Measurements from ENCODE around the gene SNAI1.
A peak's percentile ranks its signal among the peaks of the same experiment; 100 is the strongest.
"Not testable (repeated sequence)": the region's sequence is repeated elsewhere in the genome, so short reads cannot be mapped to it uniquely, and the experiment has no call there.

Gene SNAI1

DNA sequence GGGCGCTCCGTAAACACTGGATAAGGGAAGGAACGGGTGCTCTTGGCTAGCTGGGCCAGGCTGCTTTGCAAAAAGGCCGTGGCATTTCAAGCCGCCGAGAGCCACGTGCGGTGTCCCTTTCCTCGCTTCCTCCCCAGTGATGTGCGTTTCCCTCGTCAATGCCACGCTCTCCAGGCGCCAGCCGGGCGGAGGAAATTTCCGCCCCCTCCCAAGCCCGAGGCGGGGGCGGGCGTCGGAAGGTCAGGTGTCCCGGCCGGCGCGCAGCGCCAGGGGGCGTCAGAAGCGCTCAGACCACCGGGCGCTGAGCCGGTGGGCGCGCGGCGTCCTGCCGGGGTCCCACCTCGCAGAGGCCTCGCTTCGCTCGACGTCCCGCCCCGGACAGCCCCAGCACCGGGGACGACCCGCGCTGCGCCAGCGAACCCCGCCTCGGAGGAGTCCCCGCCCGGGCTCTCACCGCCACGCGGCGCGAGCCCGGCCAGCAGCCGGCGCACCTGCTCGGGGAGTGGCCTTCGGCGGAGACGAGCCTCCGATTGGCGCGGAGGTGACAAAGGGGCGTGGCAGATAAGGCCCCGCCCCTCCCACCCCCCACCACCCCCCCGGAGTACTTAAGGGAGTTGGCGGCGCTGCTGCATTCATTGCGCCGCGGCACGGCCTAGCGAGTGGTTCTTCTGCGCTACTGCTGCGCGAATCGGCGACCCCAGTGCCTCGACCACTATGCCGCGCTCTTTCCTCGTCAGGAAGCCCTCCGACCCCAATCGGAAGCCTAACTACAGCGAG lies at the start of gene SNAI1:
Gene SNAI1 (plus strand): TSS at position 635 of the 777 bp plus-strand sequence. CDS start 80 bp downstream, at position 715.
- DNase-seq, result peak; percentile 51 to 70 (median 66)

DNA sequence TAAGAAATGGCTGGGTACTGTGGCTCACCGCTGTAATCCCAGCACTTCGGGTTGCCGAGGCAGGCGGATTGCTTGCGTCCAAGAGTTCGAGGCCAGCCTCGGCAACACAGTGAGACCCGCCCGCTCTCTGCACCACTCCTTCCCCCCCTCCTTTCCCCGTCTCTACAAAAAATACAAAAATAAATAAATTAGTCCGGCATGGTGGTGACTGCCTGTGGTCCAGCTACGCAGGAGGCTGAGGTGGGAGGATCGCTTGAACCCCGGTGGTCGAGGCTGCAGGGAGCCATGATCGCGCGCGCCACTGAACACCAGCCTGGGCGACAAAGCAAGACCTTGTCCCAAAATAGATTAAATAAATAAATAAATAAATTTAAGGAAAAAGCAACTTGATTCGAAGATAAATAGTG lies 47.0 kb upstream of the SNAI1 start:
- DNase-seq, result no peak

- DNase-seq, result peak; percentile 80 to 91 (median 85)
These were observed 46.4 kb upstream of the SNAI1 start, which contains the start of gene RNF114 for GRCh38 chr20:49936153-49937026. Gene RNF114 (plus strand): TSS chr20:49936397. CDS start chr20:49936413, 16 bp downstream.

DNA sequence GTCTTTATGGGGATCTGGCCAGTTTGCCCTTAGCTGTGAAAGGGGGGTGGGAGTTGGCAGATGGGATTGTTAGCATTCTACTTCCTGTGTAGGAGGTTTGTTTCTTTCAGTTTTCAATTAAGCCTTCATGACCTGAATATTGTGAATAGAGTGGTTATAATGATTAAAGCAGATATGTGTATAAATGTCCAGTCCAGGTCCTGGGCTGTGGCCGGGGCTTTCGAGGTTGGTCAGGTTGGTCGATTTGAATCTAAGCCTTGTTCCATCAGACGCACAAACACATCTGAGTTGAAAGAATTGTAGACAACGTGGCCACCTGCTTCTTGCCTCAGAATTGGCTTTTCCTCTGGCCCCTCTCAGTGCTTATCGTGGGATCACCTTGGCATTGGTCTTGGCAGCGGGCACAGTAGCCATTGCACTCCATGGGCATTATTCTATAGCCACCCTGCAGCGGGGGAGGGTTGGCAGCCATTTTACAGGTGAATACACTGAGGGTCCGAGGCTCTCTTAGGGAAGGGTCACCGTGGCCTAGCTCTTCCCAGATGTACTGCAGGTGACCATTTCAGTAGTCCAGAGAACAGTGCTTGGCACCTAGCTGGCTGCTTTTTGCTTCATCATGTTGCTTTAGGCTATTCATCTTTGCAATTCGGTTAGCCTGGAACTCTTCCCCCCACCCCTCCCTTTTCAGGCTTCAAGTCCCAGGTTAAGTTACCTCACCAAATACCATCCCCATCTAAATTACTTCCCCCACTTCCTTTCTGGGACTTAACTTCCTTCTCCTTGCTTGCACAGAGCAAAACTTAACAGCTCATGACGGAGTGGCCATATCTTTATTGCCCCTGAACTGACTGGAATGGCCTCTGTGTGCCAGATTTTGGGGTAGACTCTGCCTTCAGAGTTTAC lies 45.5 kb upstream of the SNAI1 start:
- no peak for DNase-seq

- DNase-seq, result no peak
These were observed 44.3 kb upstream of the SNAI1 start for GRCh38 chr20:49938173-49939163.

DNA sequence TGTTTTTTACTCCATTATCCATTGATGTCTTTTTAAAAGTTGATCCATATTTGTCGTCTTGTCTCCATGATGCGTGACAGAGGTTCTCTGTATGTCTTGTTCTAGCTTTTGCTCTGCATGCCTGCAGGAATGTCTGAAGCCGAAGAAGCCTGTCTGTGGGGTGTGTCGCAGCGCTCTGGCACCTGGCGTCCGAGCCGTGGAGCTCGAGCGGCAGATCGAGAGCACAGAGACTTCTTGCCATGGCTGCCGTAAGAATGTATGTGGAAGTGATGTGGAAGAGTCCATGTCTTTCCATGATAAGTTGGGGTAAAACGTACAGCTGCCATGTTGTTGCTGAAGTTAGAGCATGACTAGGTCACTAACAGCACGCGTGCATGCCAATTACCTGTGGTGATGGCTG lies 41.3 kb upstream of the SNAI1 start:
- DNase-seq, result no peak

DNA sequence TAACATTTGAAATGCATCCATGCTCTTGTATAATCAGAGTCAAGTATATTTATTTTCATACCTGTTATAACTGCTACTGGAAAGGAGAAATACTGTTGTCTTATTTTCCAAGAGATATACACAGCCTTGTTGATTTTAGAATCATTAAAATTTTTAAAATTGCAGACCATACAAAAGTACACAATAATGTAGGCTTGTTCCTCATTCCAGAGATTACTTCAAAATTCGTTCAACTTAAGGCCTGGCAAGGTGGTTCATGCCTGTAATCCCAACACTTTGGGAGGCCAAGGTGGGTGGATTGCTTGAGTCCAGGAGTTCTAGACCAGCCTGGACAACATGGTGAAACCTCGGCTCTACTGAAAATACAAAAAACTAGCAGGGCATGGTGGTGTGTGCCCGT lies 40.5 kb upstream of the SNAI1 start:
- no peak for DNase-seq

DNA sequence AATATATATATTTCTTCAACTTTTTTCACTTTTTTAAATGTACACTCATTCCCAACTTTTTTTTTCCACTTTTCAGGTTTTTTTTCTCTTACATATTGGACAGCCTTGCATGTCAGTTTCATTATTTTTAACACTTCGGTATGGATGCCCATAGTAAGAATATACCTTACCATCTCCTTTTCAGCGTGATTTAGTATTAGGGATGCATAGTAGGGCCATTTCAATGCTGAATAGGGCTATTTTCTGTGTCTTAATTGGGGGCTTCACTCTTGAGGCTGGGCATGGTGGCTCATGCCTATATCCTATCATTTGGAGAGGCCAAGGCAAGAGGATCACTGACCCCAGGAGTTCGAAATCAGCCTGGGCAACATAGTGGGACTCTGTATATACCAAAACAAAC lies 39.8 kb upstream of the SNAI1 start:
- DNase-seq, result no peak

- no peak for DNase-seq
These were observed 37.5 kb upstream of the SNAI1 start for GRCh38 chr20:49945306-49945700.

DNA sequence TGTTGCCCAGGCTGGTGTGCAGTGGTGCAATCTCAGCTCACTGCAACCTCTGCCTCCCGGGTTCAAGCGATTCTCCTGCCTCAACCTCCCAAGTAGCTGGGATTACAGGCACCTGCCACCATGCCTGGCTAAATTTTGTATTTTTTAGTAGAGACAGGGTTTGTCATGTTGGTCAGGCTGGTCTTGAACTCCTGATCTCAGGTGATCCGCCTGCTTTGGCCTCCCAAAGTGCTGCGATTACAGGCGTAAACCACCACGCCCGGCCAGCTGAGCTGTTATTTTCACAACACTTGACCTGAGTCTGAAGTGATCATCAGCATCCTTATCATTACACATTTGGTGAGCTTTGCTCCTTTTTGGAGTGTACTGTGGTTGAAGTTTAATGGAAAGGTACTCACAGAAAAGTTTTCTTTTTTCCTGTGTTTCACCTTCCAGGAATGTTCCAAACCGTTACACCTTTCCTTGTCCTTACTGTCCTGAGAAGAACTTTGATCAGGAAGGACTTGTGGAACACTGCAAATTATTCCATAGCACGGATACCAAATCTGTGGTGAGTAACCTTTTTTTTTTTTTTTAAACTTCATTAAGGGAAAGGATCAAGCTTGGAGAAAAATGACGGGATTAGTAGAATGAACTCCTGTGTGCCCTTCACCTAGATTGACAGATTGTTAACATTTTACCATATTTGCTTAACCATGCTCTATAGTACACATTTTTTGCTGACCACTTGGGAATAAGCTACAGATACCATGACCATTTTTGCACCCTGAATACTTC lies 36.9 kb upstream of the SNAI1 start:
- no peak for DNase-seq

GRCh38 chr20:49948178-49948577 lies 34.6 kb upstream of the SNAI1 start:
- no peak for DNase-seq

- DNase-seq, result no peak
These were observed 33.8 kb upstream of the SNAI1 start for GRCh38 chr20:49948809-49949507.

GRCh38 chr20:49951151-49951550 lies 31.6 kb upstream of the SNAI1 start:
- no peak for DNase-seq

DNA sequence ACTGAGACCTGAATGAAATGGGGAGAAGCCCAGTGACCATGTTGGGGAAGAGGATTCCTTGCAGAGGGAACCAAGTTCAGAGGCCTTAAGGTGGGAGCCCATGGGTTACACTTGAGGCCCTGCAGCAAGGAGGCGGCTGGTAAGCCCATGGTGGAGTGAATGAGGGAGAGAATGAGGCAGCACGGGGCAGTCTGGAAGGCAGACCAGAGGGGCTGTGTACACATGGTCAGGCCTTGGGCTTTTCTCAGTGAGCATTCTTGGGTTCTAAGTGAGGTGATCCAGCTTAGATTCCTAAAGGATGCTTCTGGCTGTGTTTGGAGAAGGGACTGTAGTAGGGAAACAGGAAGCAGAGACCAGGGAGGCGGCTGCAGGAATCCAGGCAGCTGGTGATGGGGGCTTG lies 27.6 kb upstream of the SNAI1 start:
- DNase-seq, result no peak

DNA sequence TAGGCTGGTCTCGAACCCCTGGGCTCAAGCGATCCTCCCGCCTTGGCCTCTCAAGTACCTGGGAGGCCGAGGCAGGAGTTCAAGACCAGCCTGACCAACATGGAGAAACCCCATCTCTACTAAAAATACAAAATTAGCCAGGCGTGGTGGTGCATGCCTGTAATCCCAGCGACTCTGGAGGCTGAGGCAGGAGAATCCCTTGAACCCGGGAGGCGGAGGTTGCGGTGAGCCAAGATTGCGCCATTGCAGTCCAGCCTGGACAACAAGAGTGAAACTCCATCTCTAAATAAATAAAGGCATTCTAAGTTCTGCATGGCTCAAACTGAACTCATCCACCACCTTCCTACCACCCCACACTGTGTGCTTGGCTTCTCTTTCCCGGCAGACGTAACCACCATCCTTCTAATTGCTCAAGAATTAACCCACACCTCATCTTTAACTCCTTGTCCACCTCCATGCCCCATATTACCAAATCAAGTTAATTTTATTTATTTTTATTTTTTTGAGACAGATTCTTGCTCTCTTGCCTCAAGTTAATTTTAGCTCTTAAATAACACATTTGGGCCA lies 26.9 kb upstream of the SNAI1 start:
- not testable (repeated sequence) for DNase-seq

GRCh38 chr20:49956689-49957088 lies 26.1 kb upstream of the SNAI1 start:
- no peak for DNase-seq

GRCh38 chr20:49957089-49957938 lies 25.5 kb upstream of the SNAI1 start:
- not testable (repeated sequence) for DNase-seq

DNA sequence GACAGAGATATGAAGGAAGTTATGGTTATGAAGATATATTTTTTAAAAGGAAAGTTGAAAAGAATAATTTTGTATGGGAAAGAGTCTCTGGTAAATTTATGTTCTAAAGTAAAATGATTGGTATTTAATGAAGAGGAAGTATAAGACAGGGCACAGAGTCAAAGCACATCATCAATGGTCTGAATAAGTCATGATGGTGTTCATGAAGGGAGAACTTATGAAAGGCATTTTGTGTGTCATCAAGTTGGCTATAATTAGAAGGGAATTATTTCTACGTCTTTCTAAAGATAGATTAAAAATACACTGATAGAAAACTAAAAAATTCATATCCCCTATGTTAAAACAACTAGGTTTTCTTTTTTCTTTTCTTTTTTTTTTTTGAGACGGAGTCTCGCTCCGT lies 21.4 kb upstream of the SNAI1 start:
- no peak for DNase-seq
